NT2/D1 (cell line): ENCODE measurements around the gene TTBK1.

Experiments used
- DNase-seq: peaks from one replicate; pipeline ENCODE4 v3.0.0-alpha.2; 2011; ENCODE audit warnings: low read depth, low spot score
- H3K27me3 ChIP-seq: 2 replicates; pipeline ENCODE4 v1.6.0; 2011; ENCODE audit warnings: mild to moderate bottlenecking; ENCODE audit not compliant: insufficient read length, insufficient read depth
- H3K36me3 ChIP-seq: 2 replicates; pipeline ENCODE4 v1.6.1; 2011; ENCODE audit warnings: mild to moderate bottlenecking, low read length, mixed read lengths; ENCODE audit not compliant: insufficient read depth, insufficient read length
- H3K4me1 ChIP-seq: 2 replicates; pipeline ENCODE4 v1.5.1; 2011; ENCODE audit not compliant: insufficient read depth, insufficient read length
- H3K4me3 ChIP-seq: 2 replicates; pipeline ENCODE4 v1.5.1; 2011; ENCODE audit warnings: low read depth; ENCODE audit not compliant: insufficient read length
- H3K9ac ChIP-seq: 2 replicates; pipeline ENCODE4 v1.6.0; 2011; ENCODE audit warnings: low read depth; ENCODE audit not compliant: insufficient read length
- H3K9me3 ChIP-seq: 2 replicates; pipeline ENCODE4 v1.5.1; 2011; ENCODE audit warnings: mild to moderate bottlenecking, low read length; ENCODE audit not compliant: insufficient read depth
- SUZ12 ChIP-seq: IDR thresholded peaks from 2 replicates; pipeline ENCODE4 v1.6.1; 2011; ENCODE audit not compliant: insufficient read length, insufficient read depth; ENCODE audit errors: extremely low read depth
- YY1 ChIP-seq: IDR thresholded peaks from 2 replicates; pipeline ENCODE4 v1.6.1; 2011; ENCODE audit not compliant: insufficient read length, insufficient read depth
- ZNF274 ChIP-seq: IDR thresholded peaks from 2 replicates; pipeline ENCODE4 v1.6.1; 2011; ENCODE audit warnings: mild to moderate bottlenecking, low read depth, low read length

Gene TTBK1

DNA sequence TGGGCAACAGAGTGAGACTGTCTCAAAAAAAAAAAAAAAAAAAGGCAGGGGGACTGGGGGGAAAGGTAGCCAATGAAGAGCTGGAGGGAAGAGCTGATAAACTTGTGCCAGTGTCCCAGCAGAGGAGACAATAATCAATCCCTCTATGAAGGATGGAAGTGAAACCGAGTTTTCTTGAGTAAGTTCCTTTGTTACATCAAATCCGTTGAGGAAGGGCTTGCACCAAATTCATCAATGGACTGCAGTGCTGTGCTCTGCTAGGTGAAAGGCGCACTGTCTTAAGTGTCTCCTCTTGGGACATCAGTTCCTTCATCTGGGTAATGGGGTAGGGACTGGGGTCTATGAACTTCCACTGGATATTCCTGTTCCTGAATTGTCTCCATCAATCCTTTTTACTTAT is 68.4 kb downstream of the TTBK1 start:
- TF ChIP-seq ZNF274 (no peak), SUZ12 (no peak), YY1 (no peak)
- Histone ChIP-seq H3K9me3 (no peaks in the 10 kb centered on the region), H3K36me3 (no peaks in the 10 kb centered on the region), H3K4me1 (peaks cover 5% of the 10 kb centered on the region), H3K9ac (no peak overlapping the region), H3K4me3 (no peak overlapping the region), H3K27me3 (no peaks in the 10 kb centered on the region)
- no peak for DNase-seq

DNA sequence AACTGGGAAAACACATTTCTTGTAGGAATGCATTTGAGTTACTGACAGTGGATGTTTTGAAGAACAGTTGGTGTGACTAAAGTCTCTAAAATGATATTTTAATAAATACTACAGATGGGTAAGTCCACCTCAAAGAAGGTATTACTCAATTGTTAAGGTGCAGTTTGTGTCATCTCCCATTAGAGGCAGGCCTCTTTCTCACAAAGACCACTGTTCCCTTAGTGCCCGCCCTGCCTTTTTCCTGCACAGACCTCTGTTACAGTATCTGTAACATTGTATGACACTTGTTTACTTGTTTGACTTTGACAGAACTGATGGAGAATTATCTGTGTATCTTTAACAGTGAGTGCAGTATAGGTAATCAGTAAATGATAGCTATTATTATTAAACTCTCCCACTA is 70.5 kb downstream of the TTBK1 start:
- no peak overlapping the region for H3K4me3 ChIP-seq
- no peaks in the 10 kb centered on the region for H3K9me3 ChIP-seq
- H3K36me3 ChIP-seq = no peaks in the 10 kb centered on the region
- H3K9ac ChIP-seq = no peak overlapping the region
- no peak for DNase-seq
- H3K4me1 ChIP-seq = no peaks in the 10 kb centered on the region
- TF ChIP-seq YY1 (no peak), SUZ12 (no peak), ZNF274 (no peak)
- no peaks in the 10 kb centered on the region for H3K27me3 ChIP-seq

DNA sequence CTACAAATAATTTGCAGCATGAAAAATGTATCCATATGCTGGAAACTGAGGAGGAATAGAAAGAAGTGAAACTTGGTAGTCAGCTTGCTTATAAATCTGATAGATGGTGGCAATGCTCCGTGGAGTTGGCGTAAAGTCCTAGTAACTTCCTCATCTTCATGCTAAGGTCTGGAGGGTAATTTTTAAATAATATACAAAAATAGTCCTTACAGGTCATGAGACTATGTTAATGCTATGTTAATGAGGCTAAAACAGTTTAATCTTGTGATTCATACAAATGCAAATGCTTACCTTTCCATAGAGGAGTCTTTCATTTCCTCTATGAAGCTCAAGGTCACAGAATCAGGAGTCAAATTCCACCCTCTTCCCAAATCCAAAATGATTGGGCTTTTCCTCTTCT is 74.7 kb downstream of the TTBK1 start:
- Histone ChIP-seq H3K27me3 (no peaks in the 10 kb centered on the region), H3K9ac (no peak overlapping the region), H3K36me3 (no peaks in the 10 kb centered on the region), H3K4me3 (no peak overlapping the region), H3K9me3 (no peaks in the 10 kb centered on the region), H3K4me1 (no peaks in the 10 kb centered on the region)
- TF ChIP-seq ZNF274 = no peak
- no peak for TF ChIP-seq SUZ12
- no peak for TF ChIP-seq YY1
- no peak for DNase-seq

DNA sequence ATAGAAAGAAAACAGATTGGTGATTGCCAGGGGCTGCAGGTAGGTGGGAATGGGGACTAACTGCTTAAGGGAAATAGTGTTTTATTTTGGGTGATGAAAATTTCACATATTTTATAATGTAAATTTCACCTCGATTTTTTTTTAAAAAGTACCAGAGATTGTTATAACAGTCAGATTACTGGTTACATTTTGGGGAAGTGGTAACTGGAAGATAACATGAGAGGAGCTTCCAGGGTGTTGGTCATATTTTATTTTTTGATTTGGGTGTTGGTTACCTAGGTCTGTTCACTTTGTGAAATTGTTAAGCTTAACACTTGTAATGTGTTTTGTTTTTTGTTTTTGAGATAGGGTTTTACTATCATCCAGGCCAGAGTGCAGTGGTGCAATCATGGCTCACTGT is 82.6 kb downstream of the TTBK1 start:
- no peaks in the 10 kb centered on the region for H3K27me3 ChIP-seq
- H3K4me1 ChIP-seq = no peaks in the 10 kb centered on the region
- H3K4me3 ChIP-seq = no peak overlapping the region
- H3K9me3 ChIP-seq = no peaks in the 10 kb centered on the region
- no peak for DNase-seq
- TF ChIP-seq YY1 (no peak), SUZ12 (no peak), ZNF274 (no peak)
- no peak overlapping the region for H3K9ac ChIP-seq
- no peaks in the 10 kb centered on the region for H3K36me3 ChIP-seq

DNA sequence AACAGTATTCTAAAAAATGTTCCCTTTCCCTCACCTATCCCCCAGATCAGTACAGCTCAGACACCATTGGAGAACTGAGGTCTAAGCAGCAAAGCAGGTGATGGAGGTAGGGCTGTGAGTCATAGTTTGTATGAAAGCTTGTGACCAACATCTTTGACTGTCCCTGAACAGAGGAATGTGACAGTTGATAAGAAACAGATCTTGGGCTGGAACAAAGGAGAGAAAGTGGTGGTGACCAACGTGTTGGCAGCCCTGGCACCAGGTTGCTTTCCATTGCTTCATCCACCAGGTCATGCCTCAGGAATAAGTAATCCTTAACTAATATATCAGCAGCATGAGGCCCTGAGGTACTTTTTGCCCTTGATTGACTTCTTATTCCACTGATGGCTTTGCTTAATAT is 85.2 kb downstream of the TTBK1 start:
- DNase-seq = no peak
- H3K27me3 ChIP-seq = no peaks in the 10 kb centered on the region
- no peaks in the 10 kb centered on the region for H3K9me3 ChIP-seq
- H3K4me1 ChIP-seq = no peaks in the 10 kb centered on the region
- TF ChIP-seq SUZ12 = no peak
- no peak for TF ChIP-seq ZNF274
- TF ChIP-seq YY1 = no peak
- no peak overlapping the region for H3K4me3 ChIP-seq
- no peak overlapping the region for H3K9ac ChIP-seq
- no peaks in the 10 kb centered on the region for H3K36me3 ChIP-seq

DNA sequence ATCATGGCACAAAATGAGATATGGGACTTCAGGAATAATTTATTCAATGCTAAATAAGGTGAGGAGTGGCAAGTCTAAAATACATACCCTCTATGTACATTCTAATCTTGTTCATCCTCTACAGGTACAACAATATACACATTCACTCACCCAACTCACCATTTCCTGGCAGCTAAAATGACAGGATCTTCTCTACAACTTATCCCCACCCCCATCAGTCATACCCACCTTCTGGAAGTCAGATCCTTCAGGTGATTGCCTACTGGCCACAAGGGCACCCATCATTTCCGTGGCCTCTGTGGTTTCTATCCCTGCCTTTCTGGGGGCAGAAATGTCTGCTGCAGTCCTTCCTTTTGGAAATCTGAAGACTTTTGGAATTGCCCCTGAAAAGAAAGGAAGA is 88.2 kb downstream of the TTBK1 start:
- Histone ChIP-seq H3K27me3 (no peaks in the 10 kb centered on the region), H3K4me3 (no peak overlapping the region), H3K36me3 (peaks cover 4% of the 10 kb centered on the region), H3K9ac (no peak overlapping the region), H3K4me1 (no peaks in the 10 kb centered on the region), H3K9me3 (no peaks in the 10 kb centered on the region)
- no peak for DNase-seq
- TF ChIP-seq ZNF274 (no peak), YY1 (no peak), SUZ12 (no peak)

DNA sequence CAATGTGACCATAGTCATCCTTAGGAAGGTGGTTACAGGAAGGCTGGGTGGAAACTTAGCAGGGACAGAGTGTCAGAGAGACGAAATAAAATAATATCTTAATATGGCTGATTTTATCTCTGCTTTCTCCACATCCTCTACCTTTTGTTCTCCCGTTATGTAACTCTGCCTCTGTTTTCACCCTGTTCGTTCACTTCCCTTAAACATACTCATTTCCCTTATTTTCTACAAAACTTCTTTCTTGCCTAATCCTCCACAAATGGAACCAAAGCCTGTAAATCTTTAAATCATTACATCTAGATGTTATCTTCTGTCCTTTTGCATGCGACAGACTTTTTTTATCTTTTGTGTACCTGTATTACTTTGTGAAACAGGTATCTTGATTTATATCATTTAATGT is 88.6 kb downstream of the TTBK1 start:
- H3K9ac ChIP-seq = no peak overlapping the region
- no peak for DNase-seq
- H3K36me3 ChIP-seq = peaks cover 5% of the 10 kb centered on the region
- H3K27me3 ChIP-seq = no peaks in the 10 kb centered on the region
- no peak overlapping the region for H3K4me3 ChIP-seq
- no peak for TF ChIP-seq ZNF274
- TF ChIP-seq YY1 = no peak
- no peak for TF ChIP-seq SUZ12
- H3K4me1 ChIP-seq = no peaks in the 10 kb centered on the region
- H3K9me3 ChIP-seq = no peaks in the 10 kb centered on the region
